CD4-positive, alpha-beta T cell treated with Interleukin-4 for 1 hour (primary cell): Measurements from ENCODE around the gene ACVR1.
"Not testable (repeated sequence)": the region's sequence is repeated elsewhere in the genome, so short reads cannot be mapped to it uniquely, and the experiment has no call there.

Experiments
- DNase-seq, 2 donors: peaks; one replicate each; pipeline ENCODE4 v3.0.0-alpha.2; 2020 to 2022

ACVR1 gene

DNA sequence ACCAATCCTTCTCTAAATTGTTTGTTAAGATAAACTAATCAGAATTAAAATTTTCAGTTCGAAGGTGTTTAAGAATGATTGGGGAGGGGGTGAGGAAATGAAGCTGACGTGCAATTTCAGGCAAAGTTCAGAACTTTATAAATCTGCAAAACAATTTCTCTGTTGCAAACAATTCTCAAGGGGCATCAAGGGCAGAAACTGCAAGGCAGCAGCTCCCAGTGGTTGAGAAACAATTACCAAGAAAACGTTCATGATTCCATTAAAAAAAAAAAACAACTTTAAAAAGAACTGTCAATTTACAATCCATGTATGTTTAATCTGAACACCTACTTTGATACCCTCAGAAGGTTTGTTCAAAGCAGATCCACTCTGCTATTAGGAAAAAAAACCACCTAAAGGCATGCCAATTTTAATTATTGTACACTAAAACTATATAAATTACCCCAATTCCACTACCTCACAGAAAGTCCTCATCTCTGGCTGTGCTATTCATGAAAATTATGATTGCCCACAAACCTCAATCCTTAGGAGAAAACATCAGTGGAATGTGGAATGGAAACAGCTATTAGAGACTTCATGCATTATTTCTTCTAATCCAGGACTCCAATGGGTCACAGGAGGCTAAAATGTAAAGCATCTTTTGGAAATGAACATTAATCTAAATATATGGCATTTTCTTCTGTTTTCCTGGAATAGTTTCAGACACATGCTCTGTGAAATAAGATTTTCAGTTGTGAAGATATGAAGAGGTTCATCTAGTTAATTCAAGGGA lies 127.6 kb downstream of the ACVR1 start:
- no peak for DNase-seq

- DNase-seq = no peak
Measured at GRCh38 chr2:157747695-157748370, 128.3 kb downstream of the ACVR1 start.

- no peak for DNase-seq
Measured at GRCh38 chr2:157747280-157747679, 128.8 kb downstream of the ACVR1 start.

GRCh38 chr2:157746234-157746950 lies 129.7 kb downstream of the ACVR1 start:
- no peak for DNase-seq

- DNase-seq = no peak
Measured at GRCh38 chr2:157744571-157745076, 131.5 kb downstream of the ACVR1 start.

GRCh38 chr2:157743051-157743450 lies 133.1 kb downstream of the ACVR1 start:
- DNase-seq = no peak

- no peak for DNase-seq
Measured at GRCh38 chr2:157741819-157742484, 134.2 kb downstream of the ACVR1 start.

DNA sequence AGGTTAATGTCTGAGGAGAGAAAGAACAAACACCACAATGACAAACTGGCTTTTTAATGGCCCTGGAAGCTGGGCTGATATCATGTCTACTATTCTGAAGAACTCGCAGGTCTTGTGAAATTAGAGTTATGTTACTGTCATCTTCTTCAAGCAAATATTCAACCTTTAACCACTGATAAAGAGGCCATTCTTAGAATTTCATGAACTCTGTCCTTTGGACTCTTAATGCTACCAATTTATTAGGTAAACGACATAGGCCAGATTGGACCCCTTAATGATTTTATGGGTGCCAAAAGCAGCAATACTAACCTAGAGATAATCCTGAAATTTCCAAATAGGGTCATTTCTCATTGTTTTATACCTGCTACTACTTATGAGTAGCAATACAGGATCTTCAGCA lies 138.5 kb downstream of the ACVR1 start:
- no peak for DNase-seq

GRCh38 chr2:157735532-157735931 lies 140.6 kb downstream of the ACVR1 start:
- DNase-seq = no peak

DNA sequence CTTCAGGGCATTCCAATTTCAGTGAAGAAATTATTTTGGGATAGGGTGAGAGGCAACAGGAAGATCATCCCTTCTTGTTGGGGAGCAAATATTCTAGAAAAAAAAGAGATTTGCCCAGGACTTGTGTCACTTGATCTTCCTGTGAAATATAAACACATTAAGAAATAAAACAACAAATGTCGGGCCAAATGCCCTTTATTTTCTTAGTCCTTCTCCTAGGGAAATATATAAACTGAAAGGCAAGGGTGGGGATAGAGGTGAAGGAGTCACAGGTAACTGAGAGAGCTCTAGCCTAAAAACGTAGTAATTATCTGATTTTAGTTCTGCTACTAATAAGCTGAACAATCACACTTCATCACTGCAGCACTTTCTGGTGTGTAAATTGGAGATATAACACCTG lies 142.9 kb downstream of the ACVR1 start:
- no peak for DNase-seq

DNA sequence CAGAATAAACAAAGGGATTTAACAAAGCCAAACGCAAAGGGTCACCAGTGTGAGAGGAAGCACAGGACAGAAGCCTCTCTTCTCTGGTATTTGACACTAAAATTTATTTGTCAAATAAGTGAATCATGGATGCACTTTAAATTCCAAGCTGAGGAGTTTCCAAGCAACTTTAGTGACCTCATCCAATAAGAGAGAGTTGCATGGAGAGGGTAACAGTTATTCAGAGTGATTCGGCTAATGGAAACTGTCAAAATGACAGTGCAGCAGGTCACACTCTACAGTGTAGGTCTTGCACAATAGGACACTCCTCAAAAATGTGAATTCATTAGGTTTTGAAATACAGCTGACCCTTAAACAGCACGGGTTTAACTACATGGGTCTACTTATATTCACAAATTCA lies 143.5 kb downstream of the ACVR1 start:
- no peak for DNase-seq

DNA sequence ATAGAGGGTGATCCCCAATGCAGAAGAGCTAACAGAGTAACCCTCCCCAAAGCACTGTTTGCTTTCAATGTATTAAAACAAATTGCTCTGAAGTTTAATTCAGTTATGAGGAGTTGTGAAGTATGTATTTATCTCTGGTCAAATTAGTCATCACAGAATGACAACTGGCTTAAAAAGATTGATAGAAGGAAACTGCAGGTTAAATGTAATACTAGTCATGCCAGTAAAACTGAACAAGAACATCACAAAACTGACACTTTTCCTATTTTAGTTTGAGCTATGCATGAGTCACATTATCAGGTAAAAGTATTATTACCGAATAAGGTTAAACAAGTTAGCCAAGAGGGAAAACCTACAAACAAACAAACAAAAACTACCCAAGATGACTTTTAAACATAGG lies 148.4 kb downstream of the ACVR1 start:
- DNase-seq = no peak

- no peak for DNase-seq
Measured at GRCh38 chr2:157726946-157727345, 149.2 kb downstream of the ACVR1 start.

DNA sequence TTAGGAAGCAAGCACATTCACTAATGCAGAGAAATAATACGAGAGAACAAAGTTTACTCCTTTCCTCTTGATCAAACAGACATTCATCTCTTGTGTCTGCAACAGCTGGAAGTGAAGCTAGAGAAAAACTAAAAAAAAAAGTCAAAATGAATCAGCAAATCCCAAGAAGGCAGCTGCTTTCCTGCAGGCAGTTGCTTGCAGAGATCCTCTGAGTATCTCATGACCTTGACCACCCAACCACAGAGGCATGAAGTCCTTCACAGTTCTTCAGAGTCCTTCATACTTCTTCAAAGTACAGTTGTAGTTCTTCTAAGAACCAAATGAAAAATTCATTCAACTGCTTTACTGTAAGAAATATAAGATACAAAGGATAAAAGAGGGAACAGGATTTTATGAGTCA lies 150.3 kb downstream of the ACVR1 start:
- DNase-seq = no peak

DNA sequence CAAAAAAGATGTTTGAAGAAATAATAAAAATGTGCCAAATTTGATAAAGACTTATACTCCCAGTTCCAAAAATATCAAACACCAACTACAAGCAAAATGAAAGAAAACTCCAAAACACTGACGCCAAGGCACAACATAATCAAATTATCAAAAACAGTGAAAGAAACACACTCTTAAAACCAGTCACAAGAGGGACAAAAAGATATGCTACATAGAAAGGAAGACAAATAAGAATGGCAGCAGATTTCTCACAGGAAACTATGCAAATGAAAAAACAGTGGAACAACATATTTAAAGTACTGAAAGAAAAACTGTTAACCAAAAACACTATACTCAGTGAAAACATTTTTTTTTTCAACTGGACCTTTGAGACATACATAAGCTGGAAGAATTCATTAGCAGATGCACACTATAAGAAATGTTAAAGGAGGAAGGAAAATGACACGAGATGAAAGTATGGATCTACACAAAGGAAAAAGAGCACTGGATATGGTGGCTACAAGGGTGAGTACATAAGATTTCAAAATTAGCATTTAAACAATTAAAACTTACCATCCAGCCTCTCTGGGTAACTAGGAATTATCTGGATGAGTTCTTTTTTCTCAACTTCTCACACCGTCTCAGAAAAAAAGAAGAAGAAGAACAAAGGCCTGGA lies 153.4 kb downstream of the ACVR1 start:
- no peak for DNase-seq

GRCh38 chr2:157720504-157720903 lies 155.6 kb downstream of the ACVR1 start:
- DNase-seq = no peak

DNA sequence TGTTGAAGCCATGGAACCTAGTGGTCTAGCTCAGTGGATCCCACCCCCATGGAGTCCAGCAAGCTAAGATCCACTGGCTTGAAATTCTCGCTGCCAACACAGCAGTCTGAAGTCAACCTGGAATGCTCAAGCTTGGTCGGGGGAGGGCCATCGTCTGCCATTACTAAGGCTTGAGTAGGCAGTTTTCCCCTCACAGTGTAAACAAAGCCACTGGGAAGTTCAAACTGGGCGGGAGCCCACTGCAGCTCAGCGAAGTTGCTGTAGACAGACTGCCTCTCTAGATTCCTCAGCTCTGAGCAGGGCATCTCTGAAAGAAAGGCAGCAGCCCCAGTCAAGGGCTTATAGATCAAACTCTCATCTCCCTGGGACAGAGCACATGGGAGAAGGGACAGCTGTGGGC lies 171.5 kb downstream of the ACVR1 start:
- DNase-seq = not testable (repeated sequence)

DNA sequence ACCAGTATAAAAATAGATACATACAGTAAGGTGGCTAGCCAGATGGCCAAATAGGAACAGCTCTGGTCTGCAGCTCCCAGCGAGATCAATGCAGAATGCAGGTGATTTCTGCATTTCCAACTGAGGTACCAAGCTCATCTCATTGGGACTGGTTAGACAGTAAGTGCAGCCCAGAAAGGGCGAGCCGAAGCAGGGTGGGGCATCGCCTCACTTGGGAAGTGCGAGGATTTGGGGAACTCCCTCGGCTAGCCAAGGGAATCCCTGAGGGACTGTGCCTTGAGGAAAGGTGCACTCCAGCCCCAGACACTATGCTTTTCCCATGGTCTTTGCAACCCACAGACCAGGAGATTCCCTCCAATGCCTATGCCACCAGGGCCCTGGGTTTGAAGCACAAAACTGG lies 172.0 kb downstream of the ACVR1 start:
- DNase-seq = not testable (repeated sequence)

DNA sequence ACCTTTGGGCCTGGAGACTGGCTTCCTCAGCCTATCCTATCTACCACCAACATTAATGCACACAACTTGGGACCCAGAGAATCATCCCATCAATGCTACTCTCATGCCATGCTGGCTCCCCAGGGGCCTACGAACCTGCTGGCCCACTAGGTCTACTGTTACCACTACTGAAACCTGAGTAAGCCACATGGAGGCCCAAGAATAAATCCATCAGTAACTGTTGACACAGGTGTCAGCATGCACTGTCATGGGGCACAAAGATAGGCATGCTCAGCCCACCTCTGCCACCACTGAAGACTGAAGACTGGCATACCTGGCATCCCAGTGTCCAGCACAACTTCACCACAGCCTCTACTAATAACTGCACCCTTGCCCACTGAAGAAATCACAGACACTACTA lies 176.3 kb downstream of the ACVR1 start:
- no peak for DNase-seq

DNA sequence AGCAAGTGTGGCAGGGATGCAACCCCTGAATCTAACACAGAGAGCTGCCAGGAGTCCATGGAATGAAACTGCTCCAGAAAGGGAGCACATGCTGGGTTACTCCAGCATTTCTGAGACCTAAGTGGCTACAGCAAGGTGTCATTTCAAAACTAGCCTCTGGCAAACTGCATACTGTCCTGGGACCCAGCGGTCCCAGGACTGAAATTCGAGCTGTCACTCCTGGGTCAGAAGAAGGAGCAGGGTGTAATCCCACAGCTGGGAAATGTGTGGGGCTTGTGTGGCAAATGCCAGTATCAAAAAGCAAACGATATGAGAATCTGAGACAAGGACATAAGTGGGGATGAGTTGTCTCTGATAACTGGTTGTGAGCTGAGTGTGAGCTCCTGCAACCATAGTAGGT lies 177.1 kb downstream of the ACVR1 start:
- no peak for DNase-seq

DNA sequence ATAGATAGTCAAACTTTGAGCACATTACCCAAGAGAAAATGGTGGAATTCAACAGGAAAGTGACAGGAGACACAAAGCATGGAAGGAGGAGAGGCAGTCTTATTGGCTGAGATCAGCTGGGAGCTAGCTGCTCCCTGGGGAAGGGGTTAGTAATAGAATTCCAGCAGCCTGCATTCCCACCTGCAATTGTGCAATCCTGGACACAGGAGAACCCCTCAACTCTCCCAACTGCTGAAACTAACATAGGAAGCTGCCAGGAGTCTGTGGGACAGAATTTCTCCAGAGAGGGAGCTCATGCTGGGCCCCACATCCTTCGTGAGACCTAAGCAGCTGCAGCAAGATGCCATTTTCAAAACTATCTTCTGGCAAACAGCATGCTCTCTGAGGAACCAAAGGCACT lies 177.7 kb downstream of the ACVR1 start:
- no peak for DNase-seq

DNA sequence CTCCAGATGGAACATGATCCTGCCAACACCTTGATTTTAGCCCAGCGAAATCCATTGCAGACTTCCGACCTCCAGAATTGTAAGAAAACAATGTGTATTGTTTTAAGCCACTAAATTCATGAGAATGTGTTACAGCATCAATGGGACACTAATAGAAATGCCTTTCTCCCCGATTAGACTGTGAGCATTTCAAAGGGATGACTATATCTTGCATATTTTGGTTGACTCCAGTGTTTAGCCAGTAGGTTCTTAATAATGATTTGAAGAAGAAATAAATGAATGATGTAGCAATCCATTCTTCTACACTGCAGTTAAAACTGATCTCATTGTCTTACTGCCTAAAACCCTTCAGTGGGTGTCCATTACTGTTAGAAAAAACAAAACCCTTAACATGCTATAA lies 180.1 kb downstream of the ACVR1 start:
- DNase-seq = no peak

DNA sequence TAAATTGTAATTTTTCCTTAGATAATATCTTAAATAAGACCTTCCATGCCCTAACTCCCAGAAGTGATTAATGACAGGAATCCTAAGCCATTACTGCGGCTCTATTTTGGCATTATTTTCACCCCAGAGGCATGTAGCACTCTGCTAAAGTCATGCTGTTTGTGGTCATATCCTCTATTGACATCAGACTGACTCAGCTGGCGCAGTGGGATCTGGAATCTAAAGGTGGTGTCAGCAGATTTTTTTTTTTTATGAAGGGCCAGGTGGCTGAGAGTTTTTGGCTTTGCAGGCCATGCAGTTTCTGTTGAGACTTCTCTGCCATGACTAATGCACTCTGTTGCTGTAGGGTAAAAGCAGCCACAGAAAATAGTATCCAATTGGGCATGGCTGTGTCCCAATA lies 183.4 kb downstream of the ACVR1 start:
- DNase-seq = no peak
